Measurements from ENCODE around the gene CXorf49. TPM values are rescaled to one million over a fixed set of nuclear protein-coding genes. Genes with fewer than 3 reads are reported as not detected.

The CXorf49 gene
- total RNA-seq = not detected in 2 replicates

DNA sequence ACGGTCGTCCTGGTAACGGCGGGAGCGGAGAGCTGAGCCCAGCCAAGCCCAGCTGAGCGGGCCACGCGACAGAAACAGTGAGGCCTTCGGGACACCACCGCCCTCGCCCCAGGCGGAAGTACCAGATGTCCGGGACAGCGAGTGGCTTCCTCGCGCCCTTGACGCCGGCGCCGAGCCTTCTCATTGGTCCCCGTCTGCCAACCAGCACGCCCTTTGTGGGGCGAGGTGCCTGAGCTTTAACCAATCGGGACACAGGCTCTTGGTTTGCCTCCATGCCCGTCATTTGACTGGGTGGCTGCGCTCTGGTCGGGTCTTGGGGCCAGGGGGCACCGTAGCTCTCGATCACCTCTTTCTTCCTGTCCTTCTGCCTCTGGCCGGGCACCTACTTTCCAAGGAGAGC is at the start of gene CXorf49:
CXorf49 (minus strand) TSS at position 101 of the 400 bp plus-strand sequence. CDS start 134 bp downstream, outside the sequence.

GRCh38 chrX:71763049-71763448 is 45.0 kb upstream of the CXorf49 start, which contains the start of gene CXorf49B:
Gene CXorf49B, plus strand, starts transcription at chrX:71763349. Its CDS starts 75 bp downstream, at chrX:71763424.

GRCh38 chrX:71667328-71668247 is 50.5 kb downstream of the CXorf49 start, which contains the start of gene LOC101059915:
Gene LOC101059915, plus strand, starts transcription at chrX:71667546.

Other genes starting within 250 kb of the CXorf49 start
- 42.8 and 90.4 TPM in 2 replicates for gene OGT, start 185.2 kb downstream of the CXorf49 start, total RNA-seq
- 0.54 and 0.81 TPM in 2 replicates for gene GCNA, start 139.8 kb downstream of the CXorf49 start, total RNA-seq
- not detected in 2 replicates for gene CXCR3, start 99.8 kb downstream of the CXorf49 start, total RNA-seq
- gene CXorf49B, start 45.1 kb upstream of the CXorf49 start, total RNA-seq = not detected in 2 replicates
- 0.18 and 0.81 TPM in 2 replicates for gene NHSL2, start 192.6 kb upstream of the CXorf49 start, total RNA-seq